Right atrium auricular region (tissue), 2 donors: Measurements from ENCODE around the gene MAMSTR. TPM values are rescaled to one million over a fixed set of nuclear protein-coding genes. Genes with fewer than 3 reads are reported as not detected.
"Not testable (repeated sequence)": the region's sequence is repeated elsewhere in the genome, so short reads cannot be mapped to it uniquely, and the experiment has no call there.

Source experiments
- DNase-seq: peaks from one replicate; pipeline ENCODE4 v3.0.0-alpha.2; 2019; ENCODE audit warnings: low spot score
- H3K27ac ChIP-seq, 2 donors: fragments of 200-600 bp; sonication (generic); 1 replicate in 1 of 2; 2 replicates in 1 of 2; pipeline ENCODE4 v1.5.1; 2016 to 2019
- H3K27me3 ChIP-seq, 2 donors: fragments of 200-600 bp; sonication (generic); one replicate each; pipeline versions ENCODE4 v1.5.1 to v1.6.0; 2017 to 2019
- H3K36me3 ChIP-seq: fragments of 200-600 bp; sonication (generic); one replicate; pipeline ENCODE4 v1.5.1; 2016
- H3K4me1 ChIP-seq, 2 donors: fragments of 200-600 bp; sonication (generic); one replicate each; pipeline versions ENCODE4 v1.5.1 to v1.6.0; 2017 to 2019
- H3K4me3 ChIP-seq, 2 donors: fragments of 200-600 bp; sonication (generic); 1 replicate in 1 of 2; 2 replicates in 1 of 2; pipeline ENCODE4 v1.5.1; 2017 to 2019; ENCODE audit warnings: mild to moderate bottlenecking in 1 of 2, moderate library complexity in 1 of 2
- H3K9me3 ChIP-seq, 2 donors: fragments of 200-600 bp; sonication (generic); one replicate each; pipeline ENCODE4 v1.5.1; 2019
- CTCF ChIP-seq, 2 donors: fragments of 200-600 bp; sonication (generic); IDR thresholded peaks; one replicate each; pipeline ENCODE4 v1.5.1; 2019; ENCODE audit warnings: antibody characterized with exemption in 2 of 2
- total RNA-seq, 2 donors: library from RNA; depleted of rRNA; stranded (reverse); fragments of >200 nt; gene quantifications; one replicate each; pipeline ENCODE4 v1.1.0, GENCODE V29; 2016

MAMSTR gene
- total RNA-seq: 1 to 10 TPM in 1 of 2 donors, under 1 TPM in 1; 0.70 to 2.4 TPM

GRCh38 chr19:48719263-48720171, at the start of gene MAMSTR:
TSS of gene MAMSTR (minus strand) at chr19:48719725. CDS start at chr19:48719031, 694 bp downstream.
- peak within 1 kb of the TSS; percentile 15 to 55 for H3K4me3 ChIP-seq
- H3K27me3 ChIP-seq: no peaks in the 10 kb centered on the region
- peaks cover 0 to 64% of the 10 kb centered on the region in 2 donors for H3K4me1 ChIP-seq
- DNase-seq: no peak
- no peak for TF ChIP-seq CTCF (IDR thresholded peaks at IDR 0.05)
- no peaks in the 10 kb centered on the region for H3K36me3 ChIP-seq
- H3K9me3 ChIP-seq: no peaks in the 10 kb centered on the region
- peak within 1 kb of the TSS; percentile 80 to 89 for H3K27ac ChIP-seq

- Histone ChIP-seq H3K4me3 (no peak overlapping the region), H3K4me1 (peaks cover 0 to 5% of the 10 kb centered on the region in 2 donors), H3K9me3 (no peaks in the 10 kb centered on the region), H3K27me3 (no peaks in the 10 kb centered on the region), H3K36me3 (no peaks in the 10 kb centered on the region), H3K27ac (no peak overlapping the region)
- DNase-seq: no peak
- TF ChIP-seq CTCF (IDR thresholded peaks at IDR 0.05): no peak
Measured at GRCh38 chr19:48768994-48769713, 49.6 kb upstream of the MAMSTR start.

- H3K4me3 ChIP-seq, H3K9me3 ChIP-seq, H3K27me3 ChIP-seq, DNase-seq, H3K36me3 ChIP-seq, H3K27ac ChIP-seq, H3K4me1 ChIP-seq: not testable (repeated sequence)
Measured at GRCh38 chr19:48768171-48768753, 48.7 kb upstream of the MAMSTR start.

GRCh38 chr19:48765816-48766215, 46.3 kb upstream of the MAMSTR start:
- DNase-seq, H3K4me1 ChIP-seq, H3K27ac ChIP-seq, H3K36me3 ChIP-seq, H3K27me3 ChIP-seq, H3K9me3 ChIP-seq, H3K4me3 ChIP-seq: not testable (repeated sequence)

GRCh38 chr19:48760504-48761205, 41.1 kb upstream of the MAMSTR start:
- TF ChIP-seq CTCF (IDR thresholded peaks at IDR 0.05): no peak
- H3K27me3 ChIP-seq: no peaks in the 10 kb centered on the region
- H3K4me1 ChIP-seq: no peaks in the 10 kb centered on the region
- no peaks in the 10 kb centered on the region for H3K9me3 ChIP-seq
- H3K27ac ChIP-seq: peak overlapping the region; percentile 46 to 58
- no peak for DNase-seq
- no peaks in the 10 kb centered on the region for H3K36me3 ChIP-seq
- H3K4me3 ChIP-seq: no peak overlapping the region

- DNase-seq: no peak
- no peak overlapping the region for H3K27ac ChIP-seq
- H3K4me3 ChIP-seq: no peak overlapping the region
- H3K36me3 ChIP-seq: no peaks in the 10 kb centered on the region
- no peaks in the 10 kb centered on the region for H3K27me3 ChIP-seq
- H3K9me3 ChIP-seq: no peaks in the 10 kb centered on the region
- TF ChIP-seq CTCF (IDR thresholded peaks at IDR 0.05): no peak
- H3K4me1 ChIP-seq: peaks cover 0 to 5% of the 10 kb centered on the region in 2 donors
Measured at GRCh38 chr19:48757741-48758144, 38.2 kb upstream of the MAMSTR start.
